PFSK-1 (cell line): ENCODE measurements around the gene FNDC10.

Source experiments
- POLR2AphosphoS5 ChIP-seq: IDR thresholded peaks from 2 replicates; pipeline ENCODE4 v1.6.1; 2012; ENCODE audit warnings: low read depth, mild to moderate bottlenecking, control low read depth, low read length, moderate library complexity
- TAF1 ChIP-seq: IDR thresholded peaks from 2 replicates; pipeline ENCODE4 v1.6.1; 2012; ENCODE audit warnings: low read length, control low read depth, borderline replicate concordance; ENCODE audit not compliant: insufficient read depth
- TF ChIP-seq, protein P1 (sequence below), 2 experiments: IDR thresholded peaks; 2 replicates each; pipeline versions ENCODE4 v1.6.1 to v1.8.0; 2011 to 2012; ENCODE audit warnings: low read depth in 2 of 2, low read length in 2 of 2, control low read depth in 1 of 2, inconsistent platforms in 1 of 2, mild to moderate bottlenecking in 1 of 2, moderate library complexity in 1 of 2; ENCODE audit not compliant: insufficient read depth in 1 of 2

DNA sequence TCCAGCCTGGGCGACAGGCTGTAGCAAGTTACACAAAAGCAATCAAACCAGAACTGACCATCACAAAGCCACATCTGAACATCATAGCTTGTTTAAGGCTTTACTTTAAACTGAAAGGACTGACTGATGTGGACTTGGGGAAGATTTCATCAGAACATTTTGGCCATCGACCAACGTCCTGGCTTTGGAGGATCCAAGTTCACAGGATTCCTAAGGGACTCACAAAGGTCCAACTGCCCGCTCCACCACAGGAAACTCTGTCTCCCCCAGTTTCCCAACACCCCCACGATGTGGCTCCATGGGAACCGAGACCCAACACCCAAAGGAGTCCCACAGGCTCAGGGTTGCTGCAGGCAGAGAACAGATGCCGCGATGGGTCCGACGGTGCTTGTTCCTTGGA, 34.6 kb downstream of the FNDC10 start:
- TF ChIP-seq, protein P1, sequence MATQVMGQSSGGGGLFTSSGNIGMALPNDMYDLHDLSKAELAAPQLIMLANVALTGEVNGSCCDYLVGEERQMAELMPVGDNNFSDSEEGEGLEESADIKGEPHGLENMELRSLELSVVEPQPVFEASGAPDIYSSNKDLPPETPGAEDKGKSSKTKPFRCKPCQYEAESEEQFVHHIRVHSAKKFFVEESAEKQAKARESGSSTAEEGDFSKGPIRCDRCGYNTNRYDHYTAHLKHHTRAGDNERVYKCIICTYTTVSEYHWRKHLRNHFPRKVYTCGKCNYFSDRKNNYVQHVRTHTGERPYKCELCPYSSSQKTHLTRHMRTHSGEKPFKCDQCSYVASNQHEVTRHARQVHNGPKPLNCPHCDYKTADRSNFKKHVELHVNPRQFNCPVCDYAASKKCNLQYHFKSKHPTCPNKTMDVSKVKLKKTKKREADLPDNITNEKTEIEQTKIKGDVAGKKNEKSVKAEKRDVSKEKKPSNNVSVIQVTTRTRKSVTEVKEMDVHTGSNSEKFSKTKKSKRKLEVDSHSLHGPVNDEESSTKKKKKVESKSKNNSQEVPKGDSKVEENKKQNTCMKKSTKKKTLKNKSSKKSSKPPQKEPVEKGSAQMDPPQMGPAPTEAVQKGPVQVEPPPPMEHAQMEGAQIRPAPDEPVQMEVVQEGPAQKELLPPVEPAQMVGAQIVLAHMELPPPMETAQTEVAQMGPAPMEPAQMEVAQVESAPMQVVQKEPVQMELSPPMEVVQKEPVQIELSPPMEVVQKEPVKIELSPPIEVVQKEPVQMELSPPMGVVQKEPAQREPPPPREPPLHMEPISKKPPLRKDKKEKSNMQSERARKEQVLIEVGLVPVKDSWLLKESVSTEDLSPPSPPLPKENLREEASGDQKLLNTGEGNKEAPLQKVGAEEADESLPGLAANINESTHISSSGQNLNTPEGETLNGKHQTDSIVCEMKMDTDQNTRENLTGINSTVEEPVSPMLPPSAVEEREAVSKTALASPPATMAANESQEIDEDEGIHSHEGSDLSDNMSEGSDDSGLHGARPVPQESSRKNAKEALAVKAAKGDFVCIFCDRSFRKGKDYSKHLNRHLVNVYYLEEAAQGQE (IDR thresholded peaks at IDR 0.05; ENCODE audit: insufficient read depth in 1 of 2, low read depth in 2 of 2, low read length in 2 of 2) = no peak
- TF ChIP-seq POLR2AphosphoS5 = no peak
- TF ChIP-seq TAF1 = no peak
